ENCODE measurements around the gene TCF3. TPM values are rescaled to one million over a fixed set of nuclear protein-coding genes. Genes with fewer than 3 reads are reported as not detected.
A peak's percentile ranks its signal among the peaks of the same experiment; 100 is the strongest.

The TCF3 gene
- total RNA-seq, 2 experiments from 2014 or later = 518 to 811 TPM

DNA sequence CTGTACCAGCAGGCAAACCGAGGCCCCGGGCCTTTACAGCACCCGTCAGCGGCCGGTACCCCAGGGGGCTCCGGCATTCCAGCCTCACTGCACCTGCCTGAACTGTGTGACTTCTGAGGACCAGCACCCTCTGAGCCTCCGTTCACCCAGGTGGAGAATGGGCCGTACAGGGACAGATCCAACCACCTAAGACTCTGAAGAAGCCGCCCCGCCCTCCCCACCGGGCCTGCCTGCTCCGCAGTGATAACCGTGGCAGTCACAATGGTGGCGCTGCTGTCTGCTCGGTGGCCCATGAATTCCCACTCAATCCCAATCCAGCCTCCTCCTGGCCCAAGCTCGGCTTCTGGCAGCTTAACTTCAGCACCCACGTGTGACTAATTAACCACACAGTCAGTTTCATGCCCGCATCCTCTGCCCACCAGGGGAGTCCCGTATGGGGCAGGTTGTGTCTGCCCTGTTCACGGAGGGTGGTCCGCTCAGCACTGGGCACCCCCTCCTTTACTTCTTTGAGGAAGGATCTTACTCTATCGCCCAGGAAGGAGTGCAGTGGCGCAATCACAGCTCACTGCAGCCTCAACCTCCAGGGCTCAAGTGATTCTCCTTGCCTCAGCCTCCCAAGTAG, 3.4 kb downstream of the TCF3 start:
- no peak for DNase-seq (ENCODE audit: low spot score)
- CTCF ChIA-PET (ENCODE audit: unreplicated experiment) = no interaction called here
- Histone ChIP-seq H3K9me3 (ENCODE audit: low read length) (no peaks in the 10 kb centered on the region), H3K36me3 (ENCODE audit: insufficient read depth, low read length) (peaks cover 76% of the 10 kb centered on the region), H3K9me2 (ENCODE audit: insufficient read depth, low read length) (no peaks in the 10 kb centered on the region), H3K27ac (ENCODE audit: low read depth, low read length, poor library complexity, severe bottlenecking) (peak overlapping the region; percentile 98), H3K79me2 (ENCODE audit: insufficient read depth, low read depth, low read length) (peaks cover 71% of the 10 kb centered on the region), H3K4me2 (ENCODE audit: low read length) (peak overlapping the region; percentile 93), H3K4me3 (ENCODE audit: low read depth, low read length, poor library complexity, severe bottlenecking) (peak overlapping the region; percentile 94), H3K4me1 (ENCODE audit: insufficient read depth, low read length, poor library complexity, severe bottlenecking) (peaks cover 60% of the 10 kb centered on the region), H4K20me1 (ENCODE audit: insufficient read depth, low read length) (no peaks in the 10 kb centered on the region; the same call in 1 of the 2 replicates), H2AFZ (ENCODE audit: low read length) (no peak overlapping the region)
- TF ChIP-seq CTCF (conservative IDR thresholded peaks at IDR 0.05; ENCODE audit: low read length) = peak; percentile 58
- TF ChIP-seq EZH2phosphoT487 (IDR thresholded peaks at IDR 0.05; ENCODE audit: borderline replicate concordance, low read depth, low read length) = no peak
- POLR2A ChIA-PET = interaction anchor here (0.6 to 1.8 kb wide), 3 partner anchors 17 to 56 kb away, joined by 4 to 6 read pairs (median 5); no protein-coding TSS in a partner anchor
- intact Hi-C loops (cut with micrococcal nuclease; ENCODE audit: unreplicated experiment) = loop anchor here (1.0 to 5.0 kb wide), 3 partner anchors 18 to 382 kb away; partner anchors contain the start of gene CIRBP
- BruUV-seq (replicated peaks) = TSS peak; percentile 82

GRCh38 chr19:1648459-1648849, 4.0 kb downstream of the TCF3 start:
- intact Hi-C loops (cut with micrococcal nuclease; ENCODE audit: unreplicated experiment) = loop anchor here (1.0 to 5.0 kb wide), 3 partner anchors 19 to 381 kb away; partner anchors contain the start of gene CIRBP
- TF ChIP-seq CTCF (conservative IDR thresholded peaks at IDR 0.05; ENCODE audit: low read length) (no peak), EZH2phosphoT487 (IDR thresholded peaks at IDR 0.05; ENCODE audit: borderline replicate concordance, low read depth, low read length) (no peak)
- peaks cover 76% of the 10 kb centered on the region for H3K79me2 ChIP-seq (ENCODE audit: insufficient read depth, low read depth, low read length)
- no peaks in the 10 kb centered on the region for H3K9me2 ChIP-seq (ENCODE audit: insufficient read depth, low read length)
- peak overlapping the region; percentile 94 for H3K4me3 ChIP-seq (ENCODE audit: low read depth, low read length, poor library complexity, severe bottlenecking)
- peak; percentile 97 for DNase-seq (ENCODE audit: low spot score)
- no peaks in the 10 kb centered on the region; the same call in 1 of the 2 replicates for H4K20me1 ChIP-seq (ENCODE audit: insufficient read depth, low read length)
- peak overlapping the region; percentile 98 for H3K27ac ChIP-seq (ENCODE audit: low read depth, low read length, poor library complexity, severe bottlenecking)
- peaks cover 56% of the 10 kb centered on the region for H3K4me1 ChIP-seq (ENCODE audit: insufficient read depth, low read length, poor library complexity, severe bottlenecking)
- peaks cover 82% of the 10 kb centered on the region for H3K36me3 ChIP-seq (ENCODE audit: insufficient read depth, low read length)
- H3K9me3 ChIP-seq (ENCODE audit: low read length) = no peaks in the 10 kb centered on the region
- CTCF ChIA-PET (ENCODE audit: unreplicated experiment) = interaction anchor here (0.5 kb wide), 1 partner anchor 216 kb away, joined by 7 read pairs; no protein-coding TSS in a partner anchor
- no TSS peak for BruUV-seq (replicated peaks)
- peak overlapping the region; percentile 93 for H3K4me2 ChIP-seq (ENCODE audit: low read length)
- POLR2A ChIA-PET = interaction anchor here (0.7 to 1.8 kb wide), 3 partner anchors 17 to 42 kb away, joined by 3 to 6 read pairs (median 4); no protein-coding TSS in a partner anchor
- H2AFZ ChIP-seq (ENCODE audit: low read length) = no peak overlapping the region
